DOHH2 (cell line): ENCODE measurements around the gene SRXN1.

Experiments
- CTCF ChIP-seq: fragments of 200-600 bp; sonication (generic); IDR thresholded peaks from one replicate; pipeline ENCODE4 v1.5.1; 2014; ENCODE audit warnings: antibody characterized with exemption, mild to moderate bottlenecking, low read depth, low read length; ENCODE audit not compliant: poor library complexity, severe bottlenecking
- EZH2phosphoT487 ChIP-seq: fragments of 200-600 bp; sonication (generic); IDR thresholded peaks from 2 replicates; pipeline ENCODE4 v1.6.1; 2017; ENCODE audit warnings: borderline replicate concordance, mild to moderate bottlenecking, antibody characterized with exemption, low read length, moderate library complexity, mixed read lengths

DNA sequence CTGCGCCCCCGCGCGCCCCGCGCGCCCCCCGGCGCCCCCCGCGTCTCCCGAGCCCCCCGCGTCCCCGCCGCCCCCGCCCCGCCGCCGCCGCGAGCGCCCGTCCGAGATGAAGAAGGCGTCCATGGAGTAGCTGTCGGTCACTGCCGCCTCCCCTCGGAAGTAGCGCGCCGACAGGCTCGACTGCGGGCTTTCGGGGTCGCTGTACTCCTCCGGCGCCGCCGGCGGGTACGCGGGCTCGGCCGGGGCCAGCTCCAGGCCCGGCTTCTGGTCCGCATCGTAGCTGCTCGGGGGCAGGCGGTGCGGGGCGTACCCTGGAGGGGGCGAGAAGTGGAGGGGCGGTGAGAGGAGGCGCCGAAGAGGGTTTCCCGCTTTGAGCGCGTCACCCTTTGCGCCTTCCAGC, 11.2 kb upstream of the SRXN1 start:
- no peak for TF ChIP-seq CTCF
- no peak for TF ChIP-seq EZH2phosphoT487
